Endodermal cell (in vitro differentiated cells): ENCODE measurements around the gene ZNF112. TPM values are rescaled to one million over a fixed set of nuclear protein-coding genes. Genes with fewer than 3 reads are reported as not detected.

ENCODE experiments used
- DNase-seq: peaks from one replicate; pipeline ENCODE4 v3.0.0-alpha.2; 2017
- H3K27ac ChIP-seq: 2 replicates; pipeline ENCODE4 v1.5.1; 2013; ENCODE audit warnings: mild to moderate bottlenecking, low read depth, low read length, moderate library complexity
- H3K27me3 ChIP-seq: 2 replicates; pipeline ENCODE4 v1.6.1; 2013; ENCODE audit warnings: mild to moderate bottlenecking, low read length, moderate library complexity; ENCODE audit not compliant: insufficient read depth, control insufficient read depth, poor library complexity, severe bottlenecking
- H3K36me3 ChIP-seq: 2 replicates; pipeline ENCODE4 v1.7.0; 2013; ENCODE audit warnings: mild to moderate bottlenecking, low read length, moderate library complexity; ENCODE audit not compliant: control insufficient read depth, insufficient read depth
- H3K4me1 ChIP-seq: one replicate; pipeline ENCODE4 v1.7.0; 2013; ENCODE audit warnings: low read length; ENCODE audit not compliant: control insufficient read depth, insufficient read depth
- H3K4me3 ChIP-seq: 2 replicates; pipeline ENCODE4 v1.5.1; 2013; ENCODE audit warnings: mild to moderate bottlenecking, low read length, moderate library complexity
- H3K9ac ChIP-seq: 2 replicates; pipeline ENCODE4 v1.6.1; 2013; ENCODE audit warnings: mild to moderate bottlenecking, low read length, moderate library complexity; ENCODE audit not compliant: poor library complexity, severe bottlenecking; ENCODE audit errors: extremely low read depth
- H3K9me3 ChIP-seq: 2 replicates; pipeline ENCODE4 v1.6.1; 2013; ENCODE audit warnings: mild to moderate bottlenecking, low read length, moderate library complexity; ENCODE audit not compliant: control insufficient read depth
- H3K27ac Mint-ChIP-seq: 2 replicates; pipeline ENCODE4 v1.8.0; 2020; ENCODE audit warnings: mixed read lengths
- H3K27me3 Mint-ChIP-seq: 2 replicates; pipeline ENCODE4 v1.8.0; 2021; ENCODE audit warnings: mild to moderate bottlenecking, mixed read lengths; ENCODE audit not compliant: insufficient read depth
- H3K36me3 Mint-ChIP-seq: 2 replicates; pipeline ENCODE4 v1.8.0; 2020; ENCODE audit warnings: low read depth, mixed read lengths
- H3K4me1 Mint-ChIP-seq: 2 replicates; pipeline ENCODE4 v1.8.0; 2020; ENCODE audit warnings: mixed read lengths
- H3K4me3 Mint-ChIP-seq: 2 replicates; pipeline ENCODE4 v1.8.0; 2020; ENCODE audit warnings: mild to moderate bottlenecking, moderate library complexity, mixed read lengths
- H3K9me3 Mint-ChIP-seq: 2 replicates; pipeline ENCODE4 v1.8.0; 2020; ENCODE audit warnings: mild to moderate bottlenecking, mixed read lengths
- CTCF ChIP-seq: fragments of 200-600 bp; sonication (generic); conservative IDR thresholded peaks from 2 replicates; pipeline ENCODE4 v1.5.0; 2021; ENCODE audit warnings: antibody characterized with exemption, mild to moderate bottlenecking
- WGBS, 2 experiments: methylation state at CpG; one replicate each; pipeline versions ENCODE4 v1.1.5 to v1.1.7; 2013; ENCODE audit warnings: missing lambda C conversion rate in 2 of 2, mixed read lengths in 1 of 2; ENCODE audit not compliant: insufficient coverage in 1 of 2, insufficient read length in 1 of 2; 5-methylcytosine and 5-hydroxymethylcytosine counted together
- total RNA-seq, 2 donors: library from RNA; stranded (reverse); fragmentation: NEBNext Ultra II Directional in 1 of 2; extraction: Animal tissue kit (Norgen Biotek cat#: 25700) in 1 of 2; gene quantifications; 2 replicates in 1 of 2; 3 replicates in 1 of 2; pipeline ENCODE4 v1.2.1, GENCODE V29; 2021

The ZNF112 gene
- total RNA-seq, 2 donors from 2014 or later: 5.0 to 6.1 TPM

- no peak overlapping the region for H3K9ac ChIP-seq
- H3K36me3 Mint-ChIP-seq: peaks cover 21% of the 10 kb centered on the region
- no peak for TF ChIP-seq CTCF
Measured at GRCh38 chr19:44346556-44346955, 9.9 kb downstream of the ZNF112 start.

GRCh38 chr19:44345959-44346358, 10.5 kb downstream of the ZNF112 start:
- H3K9ac ChIP-seq: no peak overlapping the region
- Mint-ChIP-seq H3K4me3 (no peak overlapping the region), H3K27me3 (no peaks in the 10 kb centered on the region), H3K36me3 (peaks cover 26% of the 10 kb centered on the region), H3K9me3 (peaks cover 22% of the 10 kb centered on the region), H3K4me1 (no peaks in the 10 kb centered on the region), H3K27ac (no peak overlapping the region)
- no peak for TF ChIP-seq CTCF
- no peaks in the 10 kb centered on the region for H3K4me1 ChIP-seq
- H3K27me3 ChIP-seq: no peaks in the 10 kb centered on the region
- H3K9me3 ChIP-seq: peaks cover 45% of the 10 kb centered on the region
- no peak overlapping the region for H3K4me3 ChIP-seq
- no peak overlapping the region for H3K27ac ChIP-seq
- DNase-seq: no peak
- 95 to 96% methylated on average over 3 to 4 of the region's 4 CpGs for WGBS, 2 experiments
- H3K36me3 ChIP-seq: peaks cover 5% of the 10 kb centered on the region

More at GRCh38 chr19:44346556-44346955, 9.9 kb downstream of the ZNF112 start:
- Histone ChIP-seq H3K4me1 (no peaks in the 10 kb centered on the region), H3K27me3 (no peaks in the 10 kb centered on the region), H3K36me3 (peaks cover 3% of the 10 kb centered on the region), H3K9me3 (peaks cover 41% of the 10 kb centered on the region), H3K27ac (no peak overlapping the region), H3K4me3 (no peak overlapping the region)
- Mint-ChIP-seq H3K4me3 (no peak overlapping the region), H3K27ac (no peak overlapping the region), H3K9me3 (peaks cover 18% of the 10 kb centered on the region), H3K27me3 (no peaks in the 10 kb centered on the region), H3K4me1 (no peaks in the 10 kb centered on the region)
- DNase-seq: no peak
- 90 to 93% methylated on average over 2 to 4 of the region's 4 CpGs for WGBS, 2 experiments

- H3K4me1 Mint-ChIP-seq: no peaks in the 10 kb centered on the region
- H3K27me3 Mint-ChIP-seq: no peaks in the 10 kb centered on the region
- no peaks in the 10 kb centered on the region for H3K27me3 ChIP-seq
- no peak overlapping the region for H3K4me3 Mint-ChIP-seq
- 0% methylated on average over 1 of the region's 1 CpG; no CpG with 5 or more reads in 1 of the 2 experiments for WGBS, 2 experiments
- no peak overlapping the region for H3K9ac ChIP-seq
- no peak for TF ChIP-seq CTCF
- H3K9me3 ChIP-seq: peaks cover 50% of the 10 kb centered on the region
- no peak overlapping the region for H3K4me3 ChIP-seq
- H3K27ac ChIP-seq: no peak overlapping the region
- no peak for DNase-seq
- H3K27ac Mint-ChIP-seq: no peak overlapping the region
- H3K36me3 ChIP-seq: peaks cover 16% of the 10 kb centered on the region
- H3K9me3 Mint-ChIP-seq: peaks cover 29% of the 10 kb centered on the region
- H3K4me1 ChIP-seq: no peaks in the 10 kb centered on the region
- peaks cover 42% of the 10 kb centered on the region for H3K36me3 Mint-ChIP-seq
Measured at GRCh38 chr19:44344255-44344654, 12.2 kb downstream of the ZNF112 start.
